GM20431 (cell line): ENCODE results near the gene NUMB.
"Not testable (repeated sequence)": the region's sequence is repeated elsewhere in the genome, so short reads cannot be mapped to it uniquely, and the experiment has no call there.

ENCODE experiments used
- in situ Hi-C: fragments of 300-500 bp; cut with MseI, MboI; formaldehyde crosslinking; loops from one replicate; pipeline ENCODE4 v1.15.0; 2020; ENCODE audit warnings: low sequenced_read_pairs; ENCODE audit not compliant: unreplicated experiment

Gene NUMB

GRCh38 chr14:73427516-73428264, 30.7 kb downstream of the NUMB start:
- in situ Hi-C loops, result no loop called here

- in situ Hi-C loops, result no loop called here
Observed at GRCh38 chr14:73426877-73427276, 31.5 kb downstream of the NUMB start.

GRCh38 chr14:73424453-73424852, 33.9 kb downstream of the NUMB start:
- in situ Hi-C loops, result no loop called here

DNA sequence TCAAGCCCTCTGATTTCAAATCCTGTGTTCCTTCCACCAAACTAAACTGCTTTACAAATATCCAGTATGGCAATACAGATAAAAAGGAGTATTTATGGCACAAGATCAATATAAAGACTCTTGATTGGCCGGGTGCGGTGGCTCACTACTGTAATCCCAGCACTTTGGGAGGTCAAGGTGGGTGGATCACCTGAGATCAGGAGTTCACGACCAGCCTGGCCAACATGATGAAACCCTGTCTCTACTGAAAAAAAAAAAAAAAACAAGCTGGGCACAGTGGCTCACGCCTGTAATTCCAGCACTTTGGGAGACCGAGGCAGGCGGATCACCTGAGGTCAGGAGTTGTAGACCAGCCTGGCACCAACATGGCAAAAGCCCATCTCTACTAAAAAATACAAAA, 35.3 kb downstream of the NUMB start:
- in situ Hi-C loops, result not testable (repeated sequence)

DNA sequence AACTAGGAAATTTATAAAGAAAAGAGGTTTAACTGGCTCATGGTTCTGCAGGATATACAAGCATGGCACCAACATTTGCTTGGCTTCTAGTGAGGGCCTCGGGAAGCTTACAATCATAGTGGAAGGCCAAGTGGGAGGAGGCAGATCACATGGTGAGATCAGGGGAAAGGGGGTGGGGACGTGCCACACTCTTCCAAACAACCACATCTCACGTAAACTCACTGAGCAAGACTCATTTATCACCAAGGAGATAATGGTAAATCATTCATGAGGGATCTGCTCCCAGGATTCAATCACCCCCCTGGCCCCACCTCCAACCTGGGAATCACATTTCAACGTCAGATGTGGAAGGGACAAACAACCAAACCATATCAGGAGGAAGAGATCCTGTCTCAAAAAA, 35.8 kb downstream of the NUMB start:
- in situ Hi-C loops, result no loop called here

DNA sequence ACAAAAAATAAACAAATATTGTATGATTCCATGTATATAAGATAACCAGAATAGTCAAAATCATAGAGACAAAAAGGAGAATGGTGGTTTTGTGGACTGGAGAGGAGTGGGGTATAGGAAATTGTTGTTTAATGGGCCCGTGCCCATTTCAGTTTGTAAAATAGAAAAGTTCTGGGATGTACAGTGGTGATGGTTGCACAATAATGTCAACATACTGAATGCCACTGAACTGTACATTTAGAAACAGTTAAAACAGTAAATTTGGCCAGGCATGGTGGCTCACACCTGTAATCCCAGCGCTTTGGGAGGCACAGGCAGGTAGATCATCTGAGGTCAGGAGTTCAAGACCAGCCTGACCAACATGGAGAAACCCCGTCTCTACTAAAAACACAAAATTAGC, 40.1 kb downstream of the NUMB start:
- in situ Hi-C loops, result no loop called here

GRCh38 chr14:73406248-73406647, 52.1 kb downstream of the NUMB start:
- in situ Hi-C loops, result not testable (repeated sequence)

- in situ Hi-C loops, result no loop called here
Observed at GRCh38 chr14:73403181-73403752, 55.1 kb downstream of the NUMB start.

DNA sequence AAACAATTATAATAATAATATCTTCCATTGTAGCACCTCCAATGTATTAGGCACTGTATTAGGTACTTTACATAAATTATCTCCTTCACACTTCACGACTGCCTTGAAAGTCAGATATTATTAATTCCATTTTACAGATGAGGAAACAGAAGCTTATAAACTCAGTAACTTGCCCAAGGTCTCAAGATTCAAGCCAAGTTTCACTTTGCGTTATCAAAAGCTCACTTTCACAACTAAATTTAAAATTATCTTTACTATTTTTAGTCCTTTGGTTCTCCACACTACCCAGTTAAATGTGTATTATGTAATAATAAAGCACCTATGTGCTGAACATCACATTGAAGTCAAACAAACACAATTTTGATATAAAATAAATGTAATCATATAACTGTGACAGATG, 55.8 kb downstream of the NUMB start:
- in situ Hi-C loops, result no loop called here

GRCh38 chr14:73397810-73398209, 60.5 kb downstream of the NUMB start:
- in situ Hi-C loops, result no loop called here

GRCh38 chr14:73394317-73394716, 64.0 kb downstream of the NUMB start:
- in situ Hi-C loops, result no loop called here

DNA sequence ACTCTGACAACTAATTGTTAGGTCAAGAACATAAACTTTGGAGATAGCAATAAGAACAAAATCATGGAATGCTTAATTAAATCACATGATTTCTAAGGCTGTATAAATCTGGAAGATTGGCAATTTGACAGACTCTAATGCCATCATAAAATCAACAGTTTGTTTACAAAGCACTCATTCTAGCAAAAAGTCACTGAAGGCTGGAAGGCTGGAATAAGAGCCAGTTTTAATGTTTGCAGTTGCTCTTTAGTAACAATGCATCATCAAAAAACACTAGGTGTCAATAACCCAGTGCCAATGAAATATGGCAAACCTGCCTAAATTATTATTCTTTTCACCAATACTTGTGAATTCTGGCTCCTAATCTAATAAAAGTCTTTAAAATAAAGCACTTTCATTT, 65.0 kb downstream of the NUMB start:
- in situ Hi-C loops, result no loop called here

DNA sequence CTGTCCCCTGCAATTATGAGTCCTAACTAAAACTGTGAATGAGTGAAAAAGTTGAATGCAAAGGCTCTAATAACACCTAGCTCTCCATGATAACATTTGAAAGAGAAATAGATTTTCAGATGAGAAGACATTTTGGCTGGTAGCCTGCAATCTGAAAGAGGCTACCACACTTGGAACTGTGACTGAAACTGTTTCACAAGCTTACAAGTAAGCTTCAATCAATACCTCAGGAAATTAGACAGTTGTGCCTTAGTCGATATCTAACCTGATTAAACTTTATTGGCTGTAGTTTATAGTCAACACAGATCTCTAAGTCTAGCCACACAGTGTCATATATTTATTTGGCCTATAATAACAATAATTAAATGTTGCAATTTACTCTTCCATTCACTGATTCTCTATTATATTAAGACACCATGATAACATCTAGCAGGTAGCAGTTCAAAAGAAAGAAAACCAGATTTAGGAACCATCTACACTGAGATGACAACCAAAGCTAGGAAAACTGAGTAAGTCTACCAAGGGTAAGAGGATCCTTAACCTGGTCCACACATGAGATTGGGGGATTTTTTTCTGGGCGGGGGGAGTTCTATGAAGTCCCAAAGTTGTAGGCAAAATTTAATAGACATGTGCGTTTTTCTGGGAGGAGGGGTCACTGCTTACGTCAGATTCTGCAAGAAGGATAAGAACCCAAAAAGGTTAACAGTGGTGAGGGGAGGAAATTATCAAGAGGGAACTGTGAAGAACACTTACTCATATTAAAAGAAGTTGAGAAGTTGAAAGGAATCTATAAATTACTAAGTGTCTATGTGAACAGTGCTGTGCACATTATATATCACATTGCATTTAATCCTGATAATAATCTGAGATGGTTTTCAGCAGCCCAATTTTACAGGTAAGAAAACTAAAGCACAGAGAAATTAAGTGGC, 65.8 kb downstream of the NUMB start:
- in situ Hi-C loops, result no loop called here

DNA sequence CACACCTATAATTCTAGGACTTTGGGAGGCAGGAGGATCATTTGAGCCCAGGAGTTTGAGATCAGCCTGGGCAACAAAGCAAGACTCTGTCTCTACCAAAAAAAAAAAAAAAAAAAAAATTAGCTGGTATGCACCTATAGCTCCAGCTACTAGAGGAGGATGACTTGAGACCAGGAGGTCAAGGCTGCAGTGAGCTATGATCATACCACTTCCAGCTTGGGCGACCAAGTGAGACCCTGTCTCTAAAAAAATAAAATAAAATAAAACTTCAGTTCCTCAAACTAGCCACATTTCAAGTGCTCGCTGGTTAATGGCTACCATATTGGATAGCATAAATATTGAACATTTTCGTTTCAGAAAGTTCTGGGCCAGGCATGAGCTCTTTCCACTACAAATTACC, 70.5 kb downstream of the NUMB start:
- in situ Hi-C loops, result not testable (repeated sequence)

DNA sequence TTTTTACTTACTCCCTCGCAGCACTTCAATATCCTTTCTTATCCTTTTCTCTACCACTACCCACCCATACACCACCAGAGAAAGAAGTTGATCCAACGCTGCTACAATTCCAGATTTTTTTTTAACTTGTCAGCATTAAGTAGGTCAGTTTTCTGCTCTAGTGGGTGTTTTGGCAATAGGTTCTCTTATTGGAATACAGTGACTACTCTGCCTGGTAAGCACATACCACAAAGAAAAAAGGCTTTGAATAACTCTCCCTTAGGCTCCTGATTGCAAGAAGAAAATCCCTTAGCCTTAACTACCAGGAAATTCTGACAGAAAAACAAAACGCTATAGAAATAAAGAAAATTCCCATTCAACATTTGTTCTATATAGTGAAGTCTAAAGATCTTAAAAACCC, 72.0 kb downstream of the NUMB start:
- in situ Hi-C loops, result no loop called here

DNA sequence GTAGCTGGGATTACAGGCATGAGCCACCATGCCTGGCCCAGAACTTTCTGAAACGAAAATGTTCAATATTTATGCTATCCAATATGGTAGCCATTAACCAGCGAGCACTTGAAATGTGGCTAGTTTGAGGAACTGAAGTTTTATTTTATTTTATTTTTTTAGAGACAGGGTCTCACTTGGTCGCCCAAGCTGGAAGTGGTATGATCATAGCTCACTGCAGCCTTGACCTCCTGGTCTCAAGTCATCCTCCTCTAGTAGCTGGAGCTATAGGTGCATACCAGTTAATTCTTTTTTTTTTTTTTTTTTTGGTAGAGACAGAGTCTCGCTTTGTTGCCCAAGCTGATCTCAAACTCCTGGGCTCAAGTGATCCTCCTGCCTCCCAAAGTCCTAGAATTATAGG, 73.3 kb downstream of the NUMB start:
- in situ Hi-C loops, result not testable (repeated sequence)

DNA sequence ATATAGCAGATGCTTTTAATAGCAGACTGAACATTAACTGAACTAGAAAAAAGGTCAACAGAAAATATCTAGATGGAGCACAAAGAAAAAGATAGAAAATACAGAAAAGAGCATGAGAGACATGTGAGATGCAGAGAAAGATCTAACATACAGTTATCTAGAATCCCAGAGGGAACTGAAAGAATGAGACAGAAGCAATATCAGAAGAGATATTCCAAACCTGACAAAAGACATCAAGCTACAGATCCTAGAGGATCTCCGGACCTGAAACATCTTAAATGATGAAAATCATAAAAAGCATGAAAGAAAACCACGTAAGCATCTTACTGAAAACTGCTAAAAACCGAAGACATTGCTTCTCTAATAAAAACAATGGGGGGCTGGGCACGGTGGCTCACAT, 75.0 kb downstream of the NUMB start:
- in situ Hi-C loops, result no loop called here

GRCh38 chr14:73381380-73382013, 76.8 kb downstream of the NUMB start:
- in situ Hi-C loops, result no loop called here

DNA sequence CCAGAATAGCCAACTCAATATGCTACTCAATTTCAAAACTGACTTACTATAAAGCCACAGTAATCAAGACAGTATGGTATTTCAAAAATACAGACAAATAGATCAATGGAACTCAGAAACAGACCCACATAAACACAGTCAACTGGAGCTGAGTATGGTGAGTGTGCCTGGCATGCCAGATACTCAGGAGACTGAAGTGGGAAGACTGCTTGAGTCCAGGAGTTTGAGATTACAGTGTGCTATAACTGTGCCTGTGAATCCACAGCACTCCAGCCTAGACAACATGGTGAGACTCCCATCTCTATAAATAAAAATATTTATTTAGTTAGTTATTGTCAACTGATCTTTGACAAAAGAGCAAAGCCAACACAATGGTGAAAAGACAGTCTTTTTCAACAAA, 81.8 kb downstream of the NUMB start:
- in situ Hi-C loops, result no loop called here

DNA sequence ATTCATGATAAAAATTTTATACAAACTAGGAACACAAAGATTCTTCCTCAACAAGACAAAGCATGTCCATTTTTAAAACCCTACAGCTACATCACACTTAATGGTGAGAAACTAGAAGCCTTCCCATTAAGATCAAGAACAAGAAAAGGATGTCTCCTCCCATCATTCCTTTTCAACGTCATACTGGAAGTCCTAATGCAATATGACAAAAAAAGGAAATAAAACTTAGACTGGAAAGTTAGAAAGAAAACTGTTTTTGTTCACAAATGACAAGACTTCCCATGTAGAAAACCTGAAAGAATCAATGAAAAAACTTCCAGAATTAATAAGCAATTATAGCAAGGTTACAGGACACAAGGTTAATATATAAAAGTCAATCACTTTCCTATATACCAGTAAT, 82.5 kb downstream of the NUMB start:
- in situ Hi-C loops, result no loop called here

DNA sequence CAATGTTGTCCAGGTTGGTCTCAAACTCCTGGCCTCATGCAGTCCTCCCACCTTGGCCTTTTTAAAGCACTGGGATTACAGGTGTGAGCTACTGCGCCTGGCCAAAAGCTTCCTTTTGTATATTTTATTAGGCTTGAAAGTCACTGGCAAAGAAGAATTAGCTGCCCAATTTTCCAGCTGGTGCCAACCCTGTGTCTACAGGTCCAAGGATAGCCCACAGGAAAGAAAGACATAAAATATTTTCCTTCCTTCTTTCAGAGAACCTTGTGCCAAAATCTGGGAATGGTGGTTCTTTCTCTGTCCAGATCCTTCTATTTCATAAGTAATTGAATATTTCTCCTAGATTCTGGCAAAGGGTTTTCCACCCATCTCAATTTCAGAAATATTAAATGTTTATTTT, 84.1 kb downstream of the NUMB start:
- in situ Hi-C loops, result no loop called here
